Neural cell (in vitro differentiated cells): ENCODE results near the gene FOXF1.

Experiments used
- CTCF ChIP-seq: fragments of 450-650 bp; IDR thresholded peaks from 2 replicates; pipeline ENCODE4 v1.5.1; 2014; ENCODE audit warnings: antibody characterized with exemption, mild to moderate bottlenecking, moderate library complexity; ENCODE audit not compliant: poor library complexity, severe bottlenecking
- RAD21 ChIP-seq: fragments of 450-650 bp; conservative IDR thresholded peaks from 2 replicates; pipeline ENCODE4 v1.6.1; 2014; ENCODE audit warnings: antibody characterized with exemption, mild to moderate bottlenecking, moderate library complexity
- TAF1 ChIP-seq: IDR thresholded peaks from 2 replicates; pipeline ENCODE4 v1.6.1; 2012; ENCODE audit warnings: low read depth

GRCh38 chr16:86510465-86511261 is at the start of gene FOXF1:
- peak; percentile 9 for TF ChIP-seq RAD21
- TF ChIP-seq CTCF, result peak; percentile 9
- no peak for TF ChIP-seq TAF1
